BJ (cell line): Measurements from ENCODE around the gene SUSD4. TPM values are rescaled to one million over a fixed set of nuclear protein-coding genes. Genes with fewer than 3 reads are reported as not detected.

Source experiments
- CTCF ChIA-PET: fragments of 350-600 bp; formaldehyde crosslinking; extraction: SDS; loops from one replicate; lab custom pipeline; 2021; ENCODE audit warnings: antibody characterized with exemption, inconsistent platforms; lab: Yijun Ruan, JAX
- POLR2A ChIA-PET: fragments of 300-600 bp; sonication (Branson Sonifier 250); formaldehyde crosslinking; extraction: SDS; loops from one replicate; lab custom pipeline; 2021; ENCODE audit warnings: antibody characterized with exemption; lab: Charles Lee
- DNase-seq: peaks from one replicate; pipeline ENCODE4 v3.0.0-alpha.2; 2011; ENCODE audit warnings: low read depth
- H3K27me3 ChIP-seq: 2 replicates; pipeline ENCODE4 v1.6.0; 2011; ENCODE audit warnings: low read length; ENCODE audit not compliant: control insufficient read depth, insufficient read depth
- H3K36me3 ChIP-seq: 2 replicates; pipeline ENCODE4 v1.5.1; 2011; ENCODE audit warnings: low read length; ENCODE audit not compliant: control insufficient read depth, insufficient read depth
- H3K4me3 ChIP-seq: 2 replicates; pipeline ENCODE4 v1.5.1; 2011; ENCODE audit warnings: low read depth, mild to moderate bottlenecking, control low read depth, low read length
- CTCF ChIP-seq: IDR thresholded peaks from 2 replicates; pipeline ENCODE4 v1.5.1; 2011; ENCODE audit warnings: low read depth, mild to moderate bottlenecking, control low read depth, inconsistent platforms, low read length, moderate library complexity; ENCODE audit not compliant: insufficient read depth
- polyA plus RNA-seq: library from polyadenylated mRNA; depleted of rRNA; stranded (reverse); fragments of >200 nt; gene quantifications from 2 replicates; pipeline ENCODE4 v1.2.3, GENCODE V29; 2011

Gene SUSD4
- polyA plus RNA-seq, 1 experiment = 0.32 TPM

GRCh38 chr1:223197923-223198627 lies 165.9 kb downstream of the SUSD4 start:
- no peak for DNase-seq
- H3K4me3 ChIP-seq = no peak overlapping the region
- TF ChIP-seq CTCF = no peak
- peaks cover 1% of the 10 kb centered on the region; the same call in 1 of the 2 replicates for H3K27me3 ChIP-seq
- no peaks in the 10 kb centered on the region for H3K36me3 ChIP-seq
- ChIA-PET CTCF (interaction anchor here (1.7 kb wide), 1 partner anchor 64 kb away, joined by 5 read pairs; no protein-coding TSS in a partner anchor), POLR2A (no interaction called here)

DNA sequence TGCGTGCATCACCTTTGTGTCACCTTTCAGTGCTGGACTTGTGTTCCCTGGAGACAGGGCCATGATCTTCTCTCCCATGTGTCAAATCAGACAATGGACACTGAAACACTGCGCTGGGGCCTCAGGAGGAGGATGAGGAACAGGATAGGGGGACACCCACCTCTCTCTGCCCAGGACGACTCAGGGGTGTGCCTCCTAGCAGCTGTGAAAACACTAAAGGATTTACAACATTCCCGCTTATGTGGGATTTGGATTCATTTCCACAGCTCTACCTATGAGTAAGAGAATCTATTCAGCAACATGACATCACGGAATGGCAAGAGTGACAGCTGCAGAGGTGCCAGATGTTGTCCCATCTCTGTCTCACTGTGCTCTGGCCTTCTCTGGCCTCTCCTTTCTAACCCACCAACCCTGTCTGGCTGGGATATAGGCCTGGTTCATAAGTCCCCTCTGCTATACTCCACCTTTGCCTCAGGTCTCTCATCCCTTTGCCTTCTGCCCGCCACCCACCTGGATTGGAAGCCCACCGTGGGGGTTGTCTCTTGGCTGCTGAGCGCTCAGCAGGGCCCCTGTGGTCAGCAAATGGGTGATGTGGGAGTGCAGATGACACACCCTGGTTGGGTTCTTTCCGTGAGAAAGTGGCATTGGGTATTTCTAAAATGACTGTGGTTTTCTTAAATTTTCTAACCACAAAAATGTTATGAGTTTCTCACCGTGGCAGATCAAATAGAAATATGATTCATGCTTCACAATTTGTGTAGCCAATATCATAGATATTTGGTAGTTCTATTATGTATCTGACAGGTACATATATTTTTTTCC lies 173.9 kb downstream of the SUSD4 start:
- Histone ChIP-seq H3K4me3 (no peak overlapping the region), H3K36me3 (no peaks in the 10 kb centered on the region), H3K27me3 (peaks cover 4% of the 10 kb centered on the region)
- no peak for TF ChIP-seq CTCF
- DNase-seq = no peak
- POLR2A ChIA-PET = no interaction called here
- CTCF ChIA-PET = no interaction called here

DNA sequence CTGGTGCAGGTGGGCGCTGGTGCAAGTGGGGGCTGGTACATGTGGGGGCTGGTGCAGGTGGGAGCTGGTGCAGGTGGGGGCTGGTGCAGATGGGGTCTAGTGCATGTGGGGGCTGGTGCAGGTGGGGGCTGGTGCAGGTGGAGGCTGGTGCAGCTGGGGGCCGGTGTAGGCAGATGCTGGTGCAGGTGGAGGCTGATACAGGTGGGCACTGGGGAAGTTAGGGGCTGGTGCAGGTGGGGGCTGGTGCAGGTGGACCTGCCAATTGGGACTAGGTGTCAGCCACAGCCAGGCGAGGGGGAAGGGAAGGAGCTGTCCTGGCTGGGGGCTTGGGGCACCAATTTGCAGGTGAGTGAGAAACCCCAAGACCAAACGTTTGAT lies 174.5 kb downstream of the SUSD4 start:
- Histone ChIP-seq H3K36me3 (no peaks in the 10 kb centered on the region), H3K4me3 (no peak overlapping the region), H3K27me3 (peaks cover 4% of the 10 kb centered on the region)
- TF ChIP-seq CTCF = no peak
- POLR2A ChIA-PET = no interaction called here
- CTCF ChIA-PET = no interaction called here
- DNase-seq = no peak

GRCh38 chr1:223188618-223189356 lies 175.2 kb downstream of the SUSD4 start:
- TF ChIP-seq CTCF = no peak
- CTCF ChIA-PET = no interaction called here
- DNase-seq = no peak
- POLR2A ChIA-PET = no interaction called here
- H3K4me3 ChIP-seq = no peak overlapping the region
- H3K36me3 ChIP-seq = no peaks in the 10 kb centered on the region
- peaks cover 4% of the 10 kb centered on the region for H3K27me3 ChIP-seq

DNA sequence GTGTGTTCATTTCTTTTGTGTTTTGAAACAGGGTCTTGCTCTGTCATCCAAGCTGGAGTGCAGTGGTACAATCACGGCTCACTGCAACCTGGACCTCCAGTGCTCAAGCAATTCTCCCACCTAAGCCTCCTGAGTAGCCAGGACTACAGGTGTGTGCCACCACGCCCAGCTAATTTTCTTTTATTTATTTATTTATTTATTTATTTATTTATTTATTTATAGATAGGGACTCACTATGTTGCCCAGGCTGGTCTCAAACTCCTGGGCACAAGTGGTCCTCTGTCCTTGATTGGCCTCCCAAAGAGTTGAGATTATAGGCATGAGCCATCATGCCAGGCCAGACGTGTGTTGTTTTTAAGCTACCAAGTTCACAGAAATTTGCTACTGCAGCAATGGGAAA lies 177.2 kb downstream of the SUSD4 start:
- Histone ChIP-seq H3K4me3 (no peak overlapping the region), H3K36me3 (no peaks in the 10 kb centered on the region), H3K27me3 (peaks cover 4% of the 10 kb centered on the region)
- no peak for TF ChIP-seq CTCF
- POLR2A ChIA-PET = no interaction called here
- CTCF ChIA-PET = no interaction called here
- no peak for DNase-seq
